SKM-1 treated with dmso at 0.1 percent for 144 hours (cell line): ENCODE data around the gene AXIN1.
"Not testable (repeated sequence)": the region's sequence is repeated elsewhere in the genome, so short reads cannot be mapped to it uniquely, and the experiment has no call there.

Experiments
- DNase-seq: peaks from one replicate; lab custom pipeline; 2025; ENCODE audit not compliant: unreplicated experiment; lab: John Stamatoyannopoulos, UW

The AXIN1 gene

DNA sequence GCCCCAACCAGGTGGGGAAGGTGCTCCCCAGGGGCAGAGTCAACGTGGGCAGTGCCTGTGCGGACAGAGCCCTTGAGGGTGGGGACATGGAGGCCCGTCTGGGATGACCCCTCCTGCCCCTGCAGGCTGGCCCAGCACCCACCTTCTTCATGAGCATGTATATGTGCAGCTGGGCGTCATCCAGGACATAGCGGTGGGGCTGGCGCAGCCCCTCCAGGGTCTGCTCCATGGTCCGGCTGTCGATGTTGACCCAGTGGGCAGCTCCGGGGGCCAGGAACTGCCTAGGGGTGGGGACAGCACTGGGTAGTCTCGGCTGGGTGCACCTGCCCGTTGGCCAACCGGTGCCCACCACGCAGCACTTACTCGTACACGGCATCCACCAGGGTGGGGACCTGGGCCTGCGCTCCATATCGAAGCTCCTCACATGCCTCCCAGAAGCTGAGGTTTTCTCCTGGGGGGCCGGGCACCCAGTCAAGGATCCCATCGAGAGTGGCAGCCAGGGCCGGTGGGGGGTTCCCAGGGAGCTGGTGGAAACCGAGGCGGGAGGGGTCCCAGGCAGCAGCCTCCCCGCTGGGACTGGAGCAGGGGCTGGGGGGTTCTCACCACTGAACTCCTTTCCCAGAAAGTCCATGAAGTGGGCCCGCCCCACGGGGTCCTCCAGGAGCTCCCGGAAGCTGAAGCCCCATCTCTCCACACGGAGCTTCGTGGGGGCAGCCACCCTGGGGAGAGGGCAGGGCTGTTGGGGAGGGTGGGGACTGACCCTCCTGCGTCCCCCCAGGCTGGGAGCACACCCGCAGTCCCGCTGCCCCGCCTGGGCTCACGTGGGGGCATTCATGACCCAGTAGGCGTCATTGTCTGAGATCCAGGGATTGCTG is 81.9 kb downstream of the AXIN1 start:
- no peak for DNase-seq

DNA sequence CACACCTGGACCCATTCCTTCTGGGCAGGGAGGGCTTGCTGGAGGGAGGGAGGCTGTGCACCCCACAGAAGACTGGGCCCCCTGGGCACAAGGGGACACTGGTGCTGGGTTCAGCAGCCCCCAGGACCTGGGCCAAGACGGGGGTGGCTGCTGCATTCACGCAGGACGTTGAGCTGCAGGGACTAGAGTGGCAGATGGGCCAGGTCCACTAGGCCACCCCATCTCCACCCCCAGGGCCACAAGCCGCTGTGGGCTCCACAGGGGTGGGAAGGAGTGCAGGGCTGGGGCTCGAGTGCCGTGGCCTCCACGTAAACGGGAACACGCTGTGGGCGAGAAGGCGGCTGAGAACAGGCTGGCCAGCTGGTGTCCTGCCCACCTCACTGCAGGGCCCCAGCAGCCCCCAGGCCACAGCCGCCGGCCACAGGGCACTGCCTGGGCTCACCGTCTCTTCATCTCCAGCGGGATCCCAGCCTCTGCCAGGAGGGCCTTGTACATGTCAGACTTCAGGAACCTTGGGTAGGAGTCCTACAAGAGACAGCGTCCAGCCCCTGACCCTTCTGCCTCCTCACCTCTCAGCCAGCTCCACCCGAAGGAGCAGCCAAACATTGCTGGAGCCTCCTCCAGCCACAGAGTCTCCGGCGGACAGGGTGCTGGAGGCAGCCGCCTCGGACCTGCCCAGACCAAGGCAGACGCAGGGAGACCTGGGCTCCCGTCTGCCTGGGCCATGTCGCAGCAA is 83.3 kb downstream of the AXIN1 start:
- DNase-seq, result no peak

DNA sequence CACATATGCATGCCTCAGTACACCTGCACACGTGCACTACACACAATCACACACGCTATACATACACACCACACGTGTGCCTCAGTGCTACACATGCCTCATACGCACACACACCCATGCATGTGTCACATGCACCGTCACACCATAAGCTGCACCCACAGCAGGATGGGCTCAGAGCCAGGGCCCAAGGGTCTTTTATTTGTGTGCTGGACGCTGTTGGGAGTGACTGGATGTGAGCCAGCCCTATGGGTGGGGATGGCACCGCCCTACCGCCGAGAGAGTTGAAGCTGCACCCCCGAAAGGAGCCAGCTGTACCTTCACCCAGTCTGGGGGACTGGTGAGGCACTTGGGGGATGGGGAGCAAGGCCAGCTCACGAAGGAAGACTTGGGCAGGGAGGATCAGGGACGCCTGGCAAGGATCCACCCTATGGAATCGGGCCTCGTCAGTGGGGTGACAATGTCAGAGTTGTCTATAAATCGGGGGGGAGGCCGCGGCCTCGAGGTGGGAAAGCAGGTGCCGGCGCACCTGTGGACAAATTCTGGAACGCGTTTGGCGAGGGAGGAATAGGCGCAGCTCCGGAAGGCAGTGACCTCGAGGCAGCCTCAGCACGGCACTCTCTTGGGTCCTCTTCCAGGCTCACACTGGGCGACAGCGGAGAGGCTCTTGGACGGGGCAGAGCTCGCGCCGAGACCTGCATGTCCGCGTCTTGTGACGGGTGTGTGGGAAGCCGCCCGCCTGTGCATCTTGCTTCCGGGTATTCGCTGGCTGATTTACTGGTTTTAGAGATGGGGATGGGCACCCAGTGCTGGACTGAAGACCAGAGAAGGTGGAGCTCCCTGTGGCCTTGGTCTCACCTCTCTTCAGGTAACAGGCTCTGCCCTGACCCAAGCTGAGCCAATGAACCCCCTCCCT is 84.1 kb downstream of the AXIN1 start:
- DNase-seq, result no peak

DNA sequence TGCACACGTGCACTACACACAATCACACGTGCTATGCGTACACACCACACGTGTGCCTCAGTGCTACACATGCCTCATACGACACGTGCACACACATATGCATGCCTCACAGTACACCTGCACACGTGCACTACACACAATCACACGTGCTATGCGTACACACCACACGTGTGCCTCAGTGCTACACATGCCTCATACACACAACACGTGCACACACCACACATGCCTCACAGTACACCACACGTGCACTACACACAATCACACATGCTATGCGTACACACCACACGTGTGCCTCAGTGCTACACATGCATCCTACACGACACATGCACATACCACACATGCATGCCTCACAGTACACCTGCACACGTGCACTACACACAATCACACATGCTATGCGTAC is 85.0 kb downstream of the AXIN1 start:
- DNase-seq, result not testable (repeated sequence)

DNA sequence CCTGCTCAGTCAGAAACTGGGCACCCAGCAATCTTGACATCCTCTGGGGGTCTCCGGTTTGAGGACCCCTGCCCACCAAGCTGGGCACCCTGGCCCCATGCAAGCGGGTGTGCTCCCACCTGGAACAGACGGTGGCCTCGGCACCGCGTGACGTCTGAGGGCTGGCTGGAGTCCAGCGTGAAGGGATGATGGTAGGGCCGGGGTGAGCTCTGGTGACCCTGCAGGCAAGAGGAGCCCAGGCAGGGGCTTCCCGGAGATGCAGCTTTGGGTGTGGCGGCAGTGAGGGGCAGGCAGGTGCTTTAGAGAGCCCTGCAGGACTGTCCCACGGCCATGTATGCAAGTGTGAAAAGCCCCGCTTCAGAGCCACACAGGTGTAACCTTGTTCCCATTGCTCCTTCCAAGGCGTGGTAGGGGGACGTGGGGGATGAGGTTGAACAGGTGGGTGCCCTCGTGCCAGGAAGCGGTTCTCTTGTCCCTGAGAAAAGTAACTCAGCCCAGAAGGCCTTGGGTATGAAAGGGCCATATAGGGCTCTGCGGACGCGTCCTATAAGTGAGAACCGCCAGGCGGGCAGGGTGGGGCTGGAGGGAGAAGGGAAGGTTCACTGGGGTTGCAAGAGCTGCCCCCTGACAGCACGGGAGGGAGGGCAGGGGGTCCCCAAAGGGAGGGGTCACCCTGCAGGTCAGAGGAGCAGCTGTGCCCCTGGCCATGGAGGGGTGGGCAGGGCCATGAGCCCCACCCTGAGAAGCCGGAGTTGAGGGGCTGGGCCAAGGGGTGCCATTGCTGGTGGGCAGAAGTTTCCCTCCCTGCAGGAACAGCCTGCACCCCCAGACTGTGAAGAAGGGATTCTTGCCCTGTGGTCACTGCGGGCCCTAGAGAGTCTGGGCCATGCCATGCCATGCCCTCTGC is 86.0 kb downstream of the AXIN1 start:
- no peak for DNase-seq

DNA sequence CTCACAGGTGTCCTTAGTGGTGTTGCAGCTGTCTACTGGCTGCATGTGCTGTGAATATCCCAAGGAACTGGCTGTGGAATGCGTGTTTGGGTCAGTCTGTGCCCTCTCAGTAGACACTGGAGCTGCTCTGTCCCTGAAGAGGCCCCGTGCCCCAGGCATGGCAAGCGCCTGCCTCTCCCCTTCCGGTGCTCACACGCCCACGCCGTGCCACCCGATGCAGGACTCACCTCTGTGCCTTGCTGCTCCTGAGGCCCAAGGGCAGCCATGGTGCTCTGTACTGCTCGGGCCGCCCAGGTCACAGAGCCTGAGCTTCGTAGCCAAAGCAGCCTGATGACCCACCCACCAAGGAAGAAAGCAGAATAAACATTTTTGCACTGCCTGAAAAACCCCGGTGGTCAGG is 86.8 kb downstream of the AXIN1 start:
- no peak for DNase-seq

DNA sequence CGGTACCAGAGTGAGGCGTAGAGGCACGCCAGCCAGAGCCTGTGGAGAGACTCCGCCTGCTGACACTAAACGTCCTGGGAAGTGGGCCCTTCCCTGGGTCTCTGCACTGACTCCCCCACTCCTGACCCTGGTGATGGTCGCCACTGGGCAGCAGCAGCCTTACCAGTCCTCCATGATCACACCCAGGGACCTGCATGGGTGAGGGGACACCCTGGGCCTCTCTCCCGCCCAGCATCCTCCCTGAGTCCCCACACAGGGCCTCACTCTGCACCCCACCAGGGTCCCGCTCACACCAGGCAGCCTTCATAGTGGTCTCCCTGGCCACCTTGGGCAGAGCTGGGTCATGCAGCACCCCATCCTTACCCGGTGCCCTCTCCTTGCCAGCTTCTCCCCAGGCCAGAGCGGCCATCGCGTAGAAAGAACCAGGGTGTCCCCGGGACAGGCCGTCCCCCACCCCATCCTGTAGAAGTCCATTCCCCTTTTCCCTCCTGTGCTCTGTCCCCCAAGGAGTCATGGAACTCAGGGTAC is 87.5 kb downstream of the AXIN1 start:
- no peak for DNase-seq

DNA sequence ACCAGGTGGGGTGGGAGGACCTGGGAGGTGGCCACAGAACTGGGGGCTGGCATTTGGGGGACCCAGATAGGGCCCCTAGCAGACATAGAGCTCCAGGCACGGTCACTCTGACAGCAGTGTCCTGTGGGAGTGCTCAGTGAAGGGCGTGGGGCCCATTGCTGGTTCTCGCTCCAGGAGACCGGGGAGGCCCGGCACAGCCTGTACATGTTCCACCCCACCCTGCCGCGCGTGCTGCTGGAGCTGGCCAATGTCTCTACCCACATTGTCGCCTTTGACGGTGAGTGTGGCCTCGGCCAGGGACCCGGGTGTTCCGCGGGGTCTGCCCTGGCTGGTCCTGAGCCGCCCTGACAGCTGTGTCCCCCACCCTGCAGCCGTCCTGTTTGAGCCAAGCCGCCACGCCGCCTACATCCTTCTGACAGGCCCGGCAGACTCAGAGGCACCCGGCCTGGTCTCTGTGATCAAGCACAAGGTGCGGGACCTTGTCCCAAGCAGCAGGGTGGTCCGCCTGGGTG is 88.0 kb downstream of the AXIN1 start:
- no peak for DNase-seq

DNA sequence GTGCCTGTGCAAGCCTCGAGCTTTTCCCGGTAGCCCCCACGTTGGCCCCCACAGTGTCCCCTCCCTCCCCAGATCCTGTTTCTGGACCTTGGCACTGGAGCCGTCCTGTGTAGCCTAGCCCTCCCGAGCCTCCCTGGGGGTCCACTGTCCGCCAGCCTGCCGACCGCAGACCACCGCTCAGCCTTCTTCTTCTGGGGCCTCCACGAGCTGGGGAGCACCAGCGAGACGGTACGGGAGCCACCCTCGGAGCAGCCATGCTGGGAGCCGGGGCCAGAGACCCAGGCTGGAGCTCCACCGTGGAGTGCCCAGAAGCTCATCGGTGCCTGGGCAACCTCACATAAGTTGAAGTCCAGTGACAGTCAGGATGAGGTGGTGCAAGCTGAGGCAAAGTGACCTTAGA is 88.6 kb downstream of the AXIN1 start:
- no peak for DNase-seq

DNA sequence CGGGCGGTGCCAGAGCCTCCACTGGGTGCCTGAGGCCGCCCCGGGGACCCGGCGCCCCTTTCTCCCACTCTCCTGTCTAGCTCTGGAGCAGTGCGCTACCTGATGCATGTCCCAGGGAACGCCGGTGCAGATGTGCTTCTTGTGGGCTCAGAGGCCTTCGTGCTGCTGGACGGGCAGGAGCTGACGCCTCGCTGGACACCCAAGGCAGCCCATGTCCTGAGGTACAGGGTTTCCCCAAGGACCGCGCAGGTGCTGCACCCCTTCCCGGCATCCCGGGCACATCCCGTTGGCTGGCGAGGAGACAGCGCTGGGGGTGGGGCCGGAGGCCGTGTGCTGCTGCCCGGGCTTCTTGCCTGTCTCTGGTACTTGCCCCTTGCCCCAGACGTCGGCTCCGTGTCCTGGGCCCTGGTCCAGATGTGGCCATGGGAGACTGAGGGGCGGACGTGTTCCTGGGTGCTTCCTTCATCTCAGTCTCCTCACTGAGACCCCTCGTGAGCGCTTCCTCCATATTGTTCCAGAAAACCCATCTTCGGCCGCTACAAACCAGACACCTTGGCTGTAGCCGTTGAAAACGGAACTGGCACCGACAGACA is 89.2 kb downstream of the AXIN1 start:
- DNase-seq, result no peak

DNA sequence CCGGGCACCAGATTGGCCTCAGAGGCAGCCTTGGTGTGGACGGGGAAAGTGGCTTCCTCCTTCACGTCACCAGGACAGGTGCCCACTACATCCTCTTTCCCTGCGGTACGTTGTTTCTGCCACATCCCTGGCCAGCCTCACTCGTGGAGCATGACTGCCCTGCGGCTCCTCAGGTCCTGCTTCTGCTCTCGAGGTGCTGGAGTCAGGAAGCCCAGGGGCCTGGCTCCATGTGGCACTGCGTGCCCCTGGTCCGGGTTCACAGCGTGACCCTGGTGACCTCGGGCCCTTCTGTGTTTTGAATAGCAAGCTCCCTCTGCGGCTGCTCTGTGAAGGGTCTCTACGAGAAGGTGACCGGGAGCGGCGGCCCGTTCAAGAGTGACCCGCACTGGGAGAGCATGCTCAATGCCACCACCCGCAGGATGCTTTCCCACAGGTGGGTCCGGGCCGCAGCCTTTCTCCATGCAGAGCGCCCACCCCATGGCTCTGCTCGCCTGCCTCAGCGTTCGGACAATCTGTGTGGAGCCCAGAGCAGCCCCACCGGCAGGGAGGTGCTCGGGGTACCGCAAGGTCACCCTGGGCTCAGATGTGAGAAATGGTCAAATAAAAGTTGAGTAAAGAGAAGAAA is 90.3 kb downstream of the AXIN1 start:
- no peak for DNase-seq

DNA sequence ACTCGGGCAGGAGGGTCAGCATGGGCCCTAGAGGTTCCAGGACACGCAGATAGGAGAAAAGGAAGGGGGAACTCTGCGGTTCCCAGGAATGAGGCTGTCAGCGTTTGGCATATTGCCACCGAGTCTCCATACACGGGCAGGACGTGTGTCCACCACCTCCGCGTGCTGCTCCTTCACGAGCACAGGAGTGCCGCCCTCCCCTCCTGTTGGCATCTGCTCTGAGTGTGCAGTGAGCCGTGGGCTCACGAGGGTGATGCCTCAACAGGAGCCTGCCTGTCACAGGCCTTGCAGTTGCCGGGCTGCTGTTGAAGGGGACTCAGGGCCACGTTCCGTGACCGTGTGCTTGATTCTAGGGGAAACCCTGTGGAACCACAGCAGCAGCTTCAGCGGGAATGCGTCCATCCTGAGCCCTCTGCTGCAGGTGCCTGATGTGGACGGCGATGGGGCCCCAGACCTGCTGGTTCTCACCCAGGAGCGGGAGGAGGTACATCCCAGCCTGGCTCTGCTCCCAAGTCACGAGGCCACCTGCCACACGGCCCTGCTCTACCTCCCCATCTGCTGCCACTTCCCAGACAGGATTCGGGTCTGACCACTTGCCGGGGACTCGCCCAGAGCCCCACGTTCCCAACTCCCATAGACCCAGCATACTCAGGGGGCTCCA is 91.4 kb downstream of the AXIN1 start:
- no peak for DNase-seq

DNA sequence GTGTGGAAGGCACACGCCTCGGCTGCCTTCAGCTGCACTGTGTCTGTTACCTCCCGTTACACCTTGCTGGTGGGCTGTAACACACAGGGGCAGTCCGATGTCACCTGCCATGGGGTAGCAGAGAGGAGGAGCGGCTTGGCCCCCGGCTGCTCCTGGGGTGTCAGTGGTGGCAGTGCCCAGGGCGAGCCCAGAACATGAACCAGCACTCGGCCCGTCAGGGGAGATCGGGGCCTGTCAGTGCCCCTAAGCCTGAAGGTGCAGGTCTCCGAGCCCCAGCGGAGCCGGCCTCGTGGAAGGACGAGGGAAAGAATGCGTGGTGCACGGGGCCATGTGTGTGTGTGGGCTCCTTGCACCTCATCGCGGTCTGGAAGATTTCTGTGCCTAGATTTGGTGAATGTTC is 92.2 kb downstream of the AXIN1 start:
- no peak for DNase-seq

DNA sequence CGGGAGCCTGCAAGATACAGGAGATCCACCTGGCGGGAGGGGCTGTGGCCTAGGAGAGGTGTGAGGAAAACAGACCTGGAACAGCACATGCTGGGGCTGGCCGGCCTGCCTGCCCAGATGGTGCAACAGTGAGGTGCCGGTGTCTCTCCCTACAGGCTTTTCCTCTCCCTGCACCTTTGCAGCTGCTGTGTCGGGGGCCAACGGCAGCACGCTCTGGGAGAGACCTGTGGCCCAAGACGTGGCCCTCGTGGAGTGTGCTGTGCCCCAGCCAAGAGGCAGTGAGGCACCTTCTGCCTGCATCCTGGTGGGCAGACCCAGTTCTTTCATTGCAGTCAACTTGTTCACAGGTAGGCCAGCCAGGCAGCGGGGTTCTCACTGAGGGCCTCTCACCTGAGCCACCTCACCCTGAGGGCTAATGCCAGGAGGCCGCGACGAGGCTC is 92.7 kb downstream of the AXIN1 start:
- no peak for DNase-seq

DNA sequence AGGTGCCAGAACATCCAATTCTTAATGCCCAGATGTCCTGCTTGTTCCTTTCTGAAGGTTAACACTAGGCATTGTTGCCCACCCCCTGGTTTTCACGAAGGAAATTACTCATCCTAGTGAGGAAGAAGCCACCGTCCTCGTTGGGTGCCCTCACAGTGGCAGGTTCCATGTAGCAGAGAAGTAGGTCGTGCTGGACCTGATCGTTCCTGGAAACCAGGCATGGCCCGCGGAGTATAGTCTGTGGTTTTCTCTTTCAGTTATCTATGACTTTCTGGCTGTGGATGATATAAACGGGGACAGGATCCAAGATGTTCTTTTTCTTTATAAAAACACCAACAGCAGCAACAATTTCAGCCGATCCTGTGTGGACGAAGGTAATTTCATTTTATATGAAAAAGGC is 93.3 kb downstream of the AXIN1 start:
- no peak for DNase-seq

DNA sequence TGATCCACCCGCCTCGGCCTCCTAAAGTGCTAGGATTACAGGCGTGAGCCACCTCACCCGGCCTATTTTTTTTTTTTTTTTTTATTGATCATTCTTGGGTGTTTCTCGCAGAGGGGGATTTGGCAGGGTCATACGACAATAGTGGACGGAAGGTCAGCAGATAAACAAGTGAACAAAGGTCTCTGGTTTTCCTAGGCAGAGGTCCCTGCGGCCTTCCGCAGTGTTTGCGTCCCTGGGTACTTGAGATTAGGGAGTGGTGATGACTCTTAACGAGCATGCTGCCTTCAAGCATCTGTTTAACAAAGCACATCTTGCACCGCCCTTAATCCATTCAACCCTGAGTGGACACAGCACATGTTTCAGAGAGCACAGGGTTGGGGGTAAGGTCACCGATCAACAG is 94.4 kb downstream of the AXIN1 start:
- not testable (repeated sequence) for DNase-seq

DNA sequence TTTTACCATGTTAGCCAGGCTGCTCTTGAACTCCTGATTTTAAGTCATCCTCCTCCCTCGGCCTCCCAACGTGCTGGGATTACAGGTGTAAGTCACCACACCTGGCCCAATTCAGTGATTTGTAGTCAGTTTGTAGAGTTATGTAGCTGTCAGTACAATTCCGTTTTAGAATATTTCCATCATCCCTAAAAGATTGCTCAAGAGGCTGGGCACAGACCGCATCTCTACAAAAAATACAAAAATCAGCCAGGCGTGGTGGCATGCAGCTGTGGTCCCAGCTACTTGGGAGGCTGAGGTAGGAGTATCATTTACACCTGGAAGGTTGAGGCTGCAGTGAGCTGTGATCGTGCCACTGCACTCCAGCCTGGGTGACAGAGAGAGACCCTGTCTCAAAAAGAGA is 97.3 kb downstream of the AXIN1 start:
- no peak for DNase-seq

DNA sequence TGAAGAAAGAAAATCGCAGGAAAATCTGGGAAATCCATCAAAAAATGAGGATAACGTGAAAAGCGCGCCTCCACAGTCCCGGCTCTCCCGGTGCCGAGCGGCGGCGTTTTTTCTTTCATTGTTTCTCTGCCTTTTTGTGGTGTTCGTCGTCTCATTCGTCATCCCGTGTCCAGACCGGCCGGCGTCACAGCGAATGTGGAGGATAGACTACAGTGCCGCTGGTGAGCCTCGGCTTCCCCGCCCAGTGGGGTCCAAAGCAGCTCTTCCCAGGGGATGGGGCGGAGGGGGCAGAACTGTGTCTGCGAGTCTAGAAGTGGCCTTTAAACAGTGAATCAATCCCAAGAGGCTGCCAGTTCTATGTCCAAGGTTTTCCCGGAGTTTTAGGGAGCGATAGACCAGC is 98.1 kb downstream of the AXIN1 start:
- no peak for DNase-seq

DNA sequence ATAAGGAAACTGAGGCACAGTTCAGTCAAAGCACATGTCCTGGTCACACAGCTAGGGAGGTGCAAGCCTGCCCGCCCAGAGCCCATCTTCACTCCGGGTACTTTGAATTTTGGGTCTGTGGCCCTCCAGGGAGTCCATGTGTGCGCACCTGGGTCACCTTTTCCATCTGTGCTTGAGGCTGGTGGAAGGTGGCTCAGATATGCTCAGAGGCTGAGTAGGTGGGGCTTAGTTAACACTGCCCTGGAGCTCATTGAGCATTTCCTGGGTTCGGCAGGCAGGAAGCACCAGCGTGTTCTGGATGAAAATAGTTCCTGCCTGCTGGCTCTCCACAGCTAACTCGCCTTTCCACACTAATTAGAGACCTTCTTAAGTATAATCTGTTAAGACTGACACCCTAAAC is 98.7 kb downstream of the AXIN1 start:
- DNase-seq, result no peak
